GM23338 (cell line): Measurements from ENCODE around the gene CACNB4. TPM values are rescaled to one million over a fixed set of nuclear protein-coding genes. Genes with fewer than 3 reads are reported as not detected.

Experiments used
- ATAC-seq: fragments of 200-7000 bp; cut with Tn5 transposase; 3 replicates; pipeline ENCODE4 v1.9.1; 2020
- DNase-seq: peaks from one replicate; pipeline ENCODE4 v3.0.0-alpha.2; 2015; ENCODE audit warnings: low spot score
- H2AFZ ChIP-seq: fragments of 200-600 bp; sonication (generic); 2 replicates; pipeline ENCODE4 v1.8.0; 2016; ENCODE audit warnings: antibody characterized with exemption, mild to moderate bottlenecking, moderate library complexity
- H3F3A ChIP-seq: fragments of 200-600 bp; sonication (generic); replicated peaks from 2 replicates; pipeline ENCODE4 v1.8.0; 2017; ENCODE audit warnings: antibody characterized with exemption, mixed run types, low read depth
- H3K27ac ChIP-seq: fragments of 200-600 bp; sonication (generic); 2 replicates; pipeline ENCODE4 v1.6.1; 2016; ENCODE audit warnings: low read depth
- H3K27me3 ChIP-seq: fragments of 200-600 bp; sonication (generic); 2 replicates; pipeline ENCODE4 v1.8.0; 2016; ENCODE audit warnings: mild to moderate bottlenecking, mixed run types, moderate library complexity; ENCODE audit not compliant: insufficient read depth
- H3K36me3 ChIP-seq: fragments of 200-600 bp; sonication (generic); 2 replicates; pipeline ENCODE4 v1.8.0; 2016; ENCODE audit warnings: mild to moderate bottlenecking; ENCODE audit not compliant: insufficient read depth
- H3K4me1 ChIP-seq: fragments of 200-600 bp; sonication (generic); 2 replicates; pipeline ENCODE4 v1.8.0; 2016; ENCODE audit warnings: mild to moderate bottlenecking, moderate library complexity; ENCODE audit not compliant: insufficient read depth
- H3K4me2 ChIP-seq: fragments of 200-600 bp; sonication (generic); 2 replicates; pipeline ENCODE4 v1.7.1; 2017; ENCODE audit warnings: mixed run types
- H3K4me3 ChIP-seq: fragments of 200-600 bp; sonication (generic); 2 replicates; pipeline ENCODE4 v1.6.1; 2016; ENCODE audit warnings: mixed run types
- H3K79me2 ChIP-seq: fragments of 200-600 bp; sonication (generic); replicated peaks from 2 replicates; pipeline ENCODE4 v1.8.0; 2017; ENCODE audit warnings: mild to moderate bottlenecking; ENCODE audit not compliant: insufficient read depth
- H3K9me2 ChIP-seq: fragments of 200-600 bp; sonication (generic); 2 replicates; pipeline ENCODE4 v1.8.0; 2017; ENCODE audit not compliant: insufficient read depth
- H4K20me1 ChIP-seq: fragments of 200-600 bp; sonication (generic); replicated peaks from 2 replicates; pipeline ENCODE4 v1.8.0; 2017; ENCODE audit warnings: mild to moderate bottlenecking; ENCODE audit not compliant: insufficient read depth
- H3K27ac Mint-ChIP-seq: 2 replicates; pipeline ENCODE4 v1.8.0; 2020; ENCODE audit warnings: inconsistent platforms, mild to moderate bottlenecking, moderate library complexity, mixed read lengths
- H3K27me3 Mint-ChIP-seq: 3 replicates; pipeline ENCODE4 v1.8.0; 2022; ENCODE audit warnings: low read depth, mild to moderate bottlenecking, moderate library complexity, mixed read lengths, inconsistent platforms; ENCODE audit not compliant: insufficient read depth, poor library complexity
- H3K36me3 Mint-ChIP-seq: 3 replicates; pipeline ENCODE4 v1.8.0; 2021; ENCODE audit warnings: low read depth, mild to moderate bottlenecking, inconsistent platforms, moderate library complexity, mixed read lengths
- H3K4me1 Mint-ChIP-seq: 3 replicates; pipeline ENCODE4 v1.8.0; 2020; ENCODE audit warnings: mild to moderate bottlenecking, inconsistent platforms, mixed read lengths
- H3K4me3 Mint-ChIP-seq: 3 replicates; pipeline ENCODE4 v1.8.0; 2021; ENCODE audit warnings: moderate library complexity, mild to moderate bottlenecking, inconsistent platforms, mixed read lengths
- H3K9me3 Mint-ChIP-seq: 3 replicates; pipeline ENCODE4 v1.8.0; 2020; ENCODE audit warnings: moderate library complexity, mild to moderate bottlenecking, inconsistent platforms, mixed read lengths
- CREB1 ChIP-seq: fragments of 250-450 bp; sonication (Bioruptor Pico); IDR thresholded peaks from 2 replicates; pipeline ENCODE4 v1.5.0; 2020; ENCODE audit warnings: low read depth, mild to moderate bottlenecking, moderate library complexity
- POLR2AphosphoS5 ChIP-seq: IDR thresholded peaks from 2 replicates; pipeline ENCODE4 v1.6.1; 2016; ENCODE audit warnings: antibody characterized with exemption, low read depth
- ZNF114 ChIP-seq: fragments of 250-450 bp; sonication (Bioruptor Pico); IDR thresholded peaks from 2 replicates; pipeline ENCODE4 v1.5.0; 2020; ENCODE audit warnings: mild to moderate bottlenecking, moderate library complexity
- ZNF331 ChIP-seq: fragments of 250-450 bp; sonication (Bioruptor Pico); IDR thresholded peaks from 2 replicates; pipeline ENCODE4 v1.5.0; 2020; ENCODE audit warnings: low read depth, mild to moderate bottlenecking, moderate library complexity
- polyA plus RNA-seq: library from polyadenylated mRNA; unstranded; fragments of >200 nt; fragmentation: Nextera tagmentation; extraction: Ambion mirVana; gene quantifications from 2 replicates; pipeline ENCODE4 v1.2.1, GENCODE V29; 2016
- total RNA-seq: library from RNA; depleted of rRNA; stranded (reverse); fragments of >200 nt; shearing (Covaris generic); gene quantifications from 2 replicates; pipeline ENCODE4 v1.2.3, GENCODE V29; 2014
- TF ChIP-seq, protein P1 (sequence below): IDR thresholded peaks from one replicate; pipeline ENCODE4 v1.6.1; 2018; ENCODE audit warnings: antibody characterized with exemption; ENCODE audit not compliant: unreplicated experiment
- TF ChIP-seq, protein P2 (sequence below): fragments of 250-450 bp; sonication (Bioruptor Pico); IDR thresholded peaks from 2 replicates; pipeline ENCODE4 v1.5.0; 2020; ENCODE audit warnings: mild to moderate bottlenecking, moderate library complexity

CACNB4 gene
- total and polyA plus RNA-seq, 2 experiments from 2014 or later = 4.0 to 9.8 TPM

DNA sequence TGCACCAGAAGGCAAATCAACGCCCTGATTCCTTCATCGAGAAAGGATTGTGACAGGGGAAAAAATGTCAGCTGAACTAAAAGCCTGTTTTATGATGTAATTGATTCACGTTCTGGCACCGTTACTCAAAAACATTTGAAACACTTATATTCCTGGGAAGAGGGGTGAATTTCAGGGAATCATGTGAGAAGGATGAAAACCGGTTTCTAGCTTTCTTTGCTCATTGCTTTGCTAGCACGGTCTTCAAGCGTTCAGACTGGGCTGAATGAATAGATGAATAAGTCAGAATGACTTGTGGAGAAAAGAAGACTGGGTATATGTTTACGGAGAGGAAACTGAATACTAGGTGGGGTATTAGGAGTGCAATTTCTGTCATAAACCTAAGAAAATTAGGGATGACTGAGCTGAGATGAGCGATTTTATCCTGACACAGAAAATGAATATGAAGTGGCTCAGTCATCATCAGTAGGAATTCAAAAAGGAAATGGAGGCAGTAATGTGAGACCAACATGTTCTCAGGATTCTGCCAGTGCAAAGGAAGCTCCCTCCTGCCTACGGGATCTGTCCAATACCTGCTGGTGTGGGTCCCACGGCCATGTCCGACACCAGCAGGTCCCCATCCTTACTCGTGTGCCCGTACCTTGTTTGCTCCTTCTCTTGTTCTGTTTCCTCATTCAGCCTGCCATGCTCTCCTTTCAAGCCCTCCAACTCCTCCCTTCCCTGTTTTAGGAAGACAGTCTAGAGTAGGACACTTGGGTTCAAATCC is 146.0 kb downstream of the CACNB4 start (continued):
- TF ChIP-seq, protein P1, sequence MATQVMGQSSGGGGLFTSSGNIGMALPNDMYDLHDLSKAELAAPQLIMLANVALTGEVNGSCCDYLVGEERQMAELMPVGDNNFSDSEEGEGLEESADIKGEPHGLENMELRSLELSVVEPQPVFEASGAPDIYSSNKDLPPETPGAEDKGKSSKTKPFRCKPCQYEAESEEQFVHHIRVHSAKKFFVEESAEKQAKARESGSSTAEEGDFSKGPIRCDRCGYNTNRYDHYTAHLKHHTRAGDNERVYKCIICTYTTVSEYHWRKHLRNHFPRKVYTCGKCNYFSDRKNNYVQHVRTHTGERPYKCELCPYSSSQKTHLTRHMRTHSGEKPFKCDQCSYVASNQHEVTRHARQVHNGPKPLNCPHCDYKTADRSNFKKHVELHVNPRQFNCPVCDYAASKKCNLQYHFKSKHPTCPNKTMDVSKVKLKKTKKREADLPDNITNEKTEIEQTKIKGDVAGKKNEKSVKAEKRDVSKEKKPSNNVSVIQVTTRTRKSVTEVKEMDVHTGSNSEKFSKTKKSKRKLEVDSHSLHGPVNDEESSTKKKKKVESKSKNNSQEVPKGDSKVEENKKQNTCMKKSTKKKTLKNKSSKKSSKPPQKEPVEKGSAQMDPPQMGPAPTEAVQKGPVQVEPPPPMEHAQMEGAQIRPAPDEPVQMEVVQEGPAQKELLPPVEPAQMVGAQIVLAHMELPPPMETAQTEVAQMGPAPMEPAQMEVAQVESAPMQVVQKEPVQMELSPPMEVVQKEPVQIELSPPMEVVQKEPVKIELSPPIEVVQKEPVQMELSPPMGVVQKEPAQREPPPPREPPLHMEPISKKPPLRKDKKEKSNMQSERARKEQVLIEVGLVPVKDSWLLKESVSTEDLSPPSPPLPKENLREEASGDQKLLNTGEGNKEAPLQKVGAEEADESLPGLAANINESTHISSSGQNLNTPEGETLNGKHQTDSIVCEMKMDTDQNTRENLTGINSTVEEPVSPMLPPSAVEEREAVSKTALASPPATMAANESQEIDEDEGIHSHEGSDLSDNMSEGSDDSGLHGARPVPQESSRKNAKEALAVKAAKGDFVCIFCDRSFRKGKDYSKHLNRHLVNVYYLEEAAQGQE = no peak
- no peak for TF ChIP-seq ZNF331 (CRISPR knock-in tag)
- TF ChIP-seq POLR2AphosphoS5 = no peak
- no peak for TF ChIP-seq ZNF114

DNA sequence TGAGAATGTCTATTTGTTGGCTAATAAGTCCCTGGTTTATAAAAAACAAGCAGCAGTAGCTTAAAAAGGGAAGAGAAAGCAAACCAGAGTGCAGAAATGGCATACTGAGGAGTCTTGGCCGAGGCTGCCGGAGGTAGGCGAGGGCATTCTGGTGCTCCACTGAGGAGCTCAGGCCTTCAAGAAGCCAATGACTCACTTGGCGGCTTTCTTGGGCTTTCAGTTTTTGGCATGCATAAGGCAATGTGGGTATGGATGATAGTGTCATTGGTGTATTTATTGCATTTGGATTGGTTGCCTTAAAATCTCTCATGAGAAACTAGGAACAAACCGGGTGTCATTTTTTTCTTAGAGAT is 151.1 kb downstream of the CACNB4 start:
- Mint-ChIP-seq H3K27ac (peak overlapping the region; percentile 46; the same call in 1 of the 2 replicates), H3K27me3 (no peaks in the 10 kb centered on the region), H3K4me3 (peak overlapping the region; percentile 53; the same call in 1 of the 3 replicates), H3K9me3 (peaks cover 11% of the 10 kb centered on the region), H3K4me1 (peaks cover 17% of the 10 kb centered on the region), H3K36me3 (peaks cover 9% of the 10 kb centered on the region; the same call in 2 of the 3 replicates)
- no peak for TF ChIP-seq ZNF114
- TF ChIP-seq CREB1 (CRISPR knock-in tag) = 0 out of 2 replicates have a peak, but pooled peaks have one; percentile 12
- peak overlapping the region; percentile 52; the same call in 1 of the 2 replicates for H3K27ac ChIP-seq
- peak overlapping the region; percentile 69 for H3K4me2 ChIP-seq
- no peaks in the 10 kb centered on the region; the same call in 1 of the 2 replicates for H3K9me2 ChIP-seq
- H3K79me2 ChIP-seq = no peaks in the 10 kb centered on the region
- no peaks in the 10 kb centered on the region for H3F3A ChIP-seq
- H3K4me1 ChIP-seq = peaks cover 9% of the 10 kb centered on the region
- H2AFZ ChIP-seq = no peak overlapping the region
- H3K36me3 ChIP-seq = peaks cover 11% of the 10 kb centered on the region; the same call in 1 of the 2 replicates
- no peaks in the 10 kb centered on the region; the same call in 1 of the 2 replicates for H4K20me1 ChIP-seq
- no peaks in the 10 kb centered on the region for H3K27me3 ChIP-seq
- ATAC-seq (peak; percentile 27), DNase-seq (no peak)
- H3K4me3 ChIP-seq = peak overlapping the region; percentile 38

DNA sequence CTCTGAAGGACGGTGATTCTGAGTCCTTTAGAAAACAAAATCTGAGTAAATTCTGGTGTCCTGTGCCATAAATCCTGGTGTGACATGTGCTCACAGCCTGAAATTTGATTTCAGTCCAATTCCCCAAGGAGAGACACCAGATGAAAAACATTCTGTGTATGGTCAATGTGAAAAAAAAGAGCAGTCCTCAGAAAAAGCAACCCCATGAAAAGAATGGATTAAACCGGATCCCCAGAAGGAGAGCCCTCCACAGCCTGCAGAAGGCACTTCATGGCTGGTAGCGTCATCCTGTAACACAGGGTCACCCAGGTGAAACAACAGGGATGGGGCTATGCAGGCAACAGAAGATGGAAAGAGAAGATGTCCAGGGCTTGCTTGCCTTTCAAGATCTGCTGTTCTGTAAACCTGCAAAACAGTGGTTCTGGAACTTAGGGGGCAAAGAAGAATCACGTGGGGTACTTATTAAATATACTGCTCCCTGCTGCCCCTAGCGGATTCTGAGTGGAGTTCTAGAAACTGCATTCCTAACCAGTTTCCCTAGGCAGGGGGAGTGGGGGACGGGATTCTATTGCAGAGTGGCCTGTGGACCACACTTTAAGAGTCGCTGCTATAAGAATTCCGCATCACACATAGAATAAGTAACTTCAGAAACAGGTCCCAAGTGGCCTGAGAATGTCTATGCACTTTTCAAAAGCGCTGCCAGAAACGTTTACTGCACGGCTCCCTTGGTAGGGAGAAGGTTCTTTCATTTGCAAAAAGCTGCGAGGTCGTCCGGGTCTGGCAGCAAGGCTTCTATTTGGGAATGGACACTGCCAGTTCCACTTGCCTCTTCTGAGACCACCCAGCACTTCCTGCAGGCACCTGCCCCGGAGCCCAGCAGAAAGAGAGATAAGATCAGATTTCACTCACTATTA is 151.7 kb downstream of the CACNB4 start:
- Mint-ChIP-seq H3K27ac (peak overlapping the region; percentile 46; the same call in 1 of the 2 replicates), H3K4me3 (peak overlapping the region; percentile 53), H3K36me3 (peaks cover 11% of the 10 kb centered on the region; the same call in 2 of the 3 replicates), H3K9me3 (peaks cover 16% of the 10 kb centered on the region), H3K27me3 (no peaks in the 10 kb centered on the region), H3K4me1 (peaks cover 17% of the 10 kb centered on the region)
- no peaks in the 10 kb centered on the region; the same call in 1 of the 2 replicates for H4K20me1 ChIP-seq
- no peak overlapping the region; the same call in 1 of the 2 replicates for H2AFZ ChIP-seq
- no peaks in the 10 kb centered on the region for H3K79me2 ChIP-seq
- no peaks in the 10 kb centered on the region for H3K27me3 ChIP-seq
- peaks cover 11% of the 10 kb centered on the region; the same call in 1 of the 2 replicates for H3K36me3 ChIP-seq
- H3K4me1 ChIP-seq = peaks cover 9% of the 10 kb centered on the region
- peak overlapping the region; percentile 69 for H3K4me2 ChIP-seq
- H3F3A ChIP-seq = no peaks in the 10 kb centered on the region
- peak overlapping the region; percentile 52; the same call in 1 of the 2 replicates for H3K27ac ChIP-seq
- no peaks in the 10 kb centered on the region; the same call in 1 of the 2 replicates for H3K9me2 ChIP-seq
- DNase-seq (peak; percentile 95), ATAC-seq (peak; percentile 98)
- H3K4me3 ChIP-seq = peak overlapping the region; percentile 38
- TF ChIP-seq, protein P2, sequence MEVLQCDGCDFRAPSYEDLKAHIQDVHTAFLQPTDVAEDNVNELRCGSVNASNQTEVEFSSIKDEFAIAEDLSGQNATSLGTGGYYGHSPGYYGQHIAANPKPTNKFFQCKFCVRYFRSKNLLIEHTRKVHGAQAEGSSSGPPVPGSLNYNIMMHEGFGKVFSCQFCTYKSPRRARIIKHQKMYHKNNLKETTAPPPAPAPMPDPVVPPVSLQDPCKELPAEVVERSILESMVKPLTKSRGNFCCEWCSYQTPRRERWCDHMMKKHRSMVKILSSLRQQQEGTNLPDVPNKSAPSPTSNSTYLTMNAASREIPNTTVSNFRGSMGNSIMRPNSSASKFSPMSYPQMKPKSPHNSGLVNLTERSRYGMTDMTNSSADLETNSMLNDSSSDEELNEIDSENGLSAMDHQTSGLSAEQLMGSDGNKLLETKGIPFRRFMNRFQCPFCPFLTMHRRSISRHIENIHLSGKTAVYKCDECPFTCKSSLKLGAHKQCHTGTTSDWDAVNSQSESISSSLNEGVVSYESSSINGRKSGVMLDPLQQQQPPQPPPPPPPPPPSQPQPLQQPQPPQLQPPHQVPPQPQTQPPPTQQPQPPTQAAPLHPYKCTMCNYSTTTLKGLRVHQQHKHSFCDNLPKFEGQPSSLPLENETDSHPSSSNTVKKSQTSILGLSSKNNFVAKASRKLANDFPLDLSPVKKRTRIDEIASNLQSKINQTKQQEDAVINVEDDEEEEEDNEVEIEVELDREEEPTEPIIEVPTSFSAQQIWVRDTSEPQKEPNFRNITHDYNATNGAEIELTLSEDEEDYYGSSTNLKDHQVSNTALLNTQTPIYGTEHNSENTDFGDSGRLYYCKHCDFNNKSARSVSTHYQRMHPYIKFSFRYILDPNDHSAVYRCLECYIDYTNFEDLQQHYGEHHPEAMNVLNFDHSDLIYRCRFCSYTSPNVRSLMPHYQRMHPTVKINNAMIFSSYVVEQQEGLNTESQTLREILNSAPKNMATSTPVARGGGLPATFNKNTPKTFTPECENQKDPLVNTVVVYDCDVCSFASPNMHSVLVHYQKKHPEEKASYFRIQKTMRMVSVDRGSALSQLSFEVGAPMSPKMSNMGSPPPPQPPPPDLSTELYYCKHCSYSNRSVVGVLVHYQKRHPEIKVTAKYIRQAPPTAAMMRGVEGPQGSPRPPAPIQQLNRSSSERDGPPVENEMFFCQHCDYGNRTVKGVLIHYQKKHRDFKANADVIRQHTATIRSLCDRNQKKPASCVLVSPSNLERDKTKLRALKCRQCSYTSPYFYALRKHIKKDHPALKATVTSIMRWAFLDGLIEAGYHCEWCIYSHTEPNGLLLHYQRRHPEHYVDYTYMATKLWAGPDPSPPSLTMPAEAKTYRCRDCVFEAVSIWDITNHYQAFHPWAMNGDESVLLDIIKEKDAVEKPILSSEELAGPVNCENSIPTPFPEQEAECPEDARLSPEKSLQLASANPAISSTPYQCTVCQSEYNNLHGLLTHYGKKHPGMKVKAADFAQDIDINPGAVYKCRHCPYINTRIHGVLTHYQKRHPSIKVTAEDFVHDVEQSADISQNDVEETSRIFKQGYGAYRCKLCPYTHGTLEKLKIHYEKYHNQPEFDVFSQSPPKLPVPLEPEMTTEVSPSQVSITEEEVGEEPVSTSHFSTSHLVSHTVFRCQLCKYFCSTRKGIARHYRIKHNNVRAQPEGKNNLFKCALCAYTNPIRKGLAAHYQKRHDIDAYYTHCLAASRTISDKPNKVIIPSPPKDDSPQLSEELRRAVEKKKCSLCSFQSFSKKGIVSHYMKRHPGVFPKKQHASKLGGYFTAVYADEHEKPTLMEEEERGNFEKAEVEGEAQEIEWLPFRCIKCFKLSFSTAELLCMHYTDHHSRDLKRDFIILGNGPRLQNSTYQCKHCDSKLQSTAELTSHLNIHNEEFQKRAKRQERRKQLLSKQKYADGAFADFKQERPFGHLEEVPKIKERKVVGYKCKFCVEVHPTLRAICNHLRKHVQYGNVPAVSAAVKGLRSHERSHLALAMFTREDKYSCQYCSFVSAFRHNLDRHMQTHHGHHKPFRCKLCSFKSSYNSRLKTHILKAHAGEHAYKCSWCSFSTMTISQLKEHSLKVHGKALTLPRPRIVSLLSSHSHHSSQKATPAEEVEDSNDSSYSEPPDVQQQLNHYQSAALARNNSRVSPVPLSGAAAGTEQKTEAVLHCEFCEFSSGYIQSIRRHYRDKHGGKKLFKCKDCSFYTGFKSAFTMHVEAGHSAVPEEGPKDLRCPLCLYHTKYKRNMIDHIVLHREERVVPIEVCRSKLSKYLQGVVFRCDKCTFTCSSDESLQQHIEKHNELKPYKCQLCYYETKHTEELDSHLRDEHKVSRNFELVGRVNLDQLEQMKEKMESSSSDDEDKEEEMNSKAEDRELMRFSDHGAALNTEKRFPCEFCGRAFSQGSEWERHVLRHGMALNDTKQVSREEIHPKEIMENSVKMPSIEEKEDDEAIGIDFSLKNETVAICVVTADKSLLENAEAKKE (CRISPR knock-in tag) = no peak
